Ishikawa (cell line): ENCODE measurements around the gene REXO4.

Experiments used
- EGR1 ChIP-seq: IDR thresholded peaks from 2 replicates; pipeline ENCODE4 v1.6.1; 2012
- EP300 ChIP-seq: IDR thresholded peaks from 2 replicates; pipeline ENCODE4 v1.6.1; 2012; ENCODE audit warnings: borderline replicate concordance
- NFIC ChIP-seq: IDR thresholded peaks from 2 replicates; pipeline ENCODE4 v1.6.1; 2012
- RAD21 ChIP-seq: IDR thresholded peaks from 2 replicates; pipeline ENCODE4 v1.6.1; 2012; ENCODE audit warnings: low read depth
- TAF1 ChIP-seq: IDR thresholded peaks from 2 replicates; pipeline ENCODE4 v1.6.1; 2012; ENCODE audit warnings: low read depth, mild to moderate bottlenecking
- TEAD4 ChIP-seq: IDR thresholded peaks from 2 replicates; pipeline ENCODE4 v1.6.1; 2012
- TF ChIP-seq, protein P1 (sequence below): IDR thresholded peaks from 2 replicates; pipeline ENCODE4 v1.6.1; 2012
- TF ChIP-seq, protein P2 (sequence below): IDR thresholded peaks from 2 replicates; pipeline ENCODE4 v1.6.1; 2012; ENCODE audit warnings: low read depth, mild to moderate bottlenecking

DNA sequence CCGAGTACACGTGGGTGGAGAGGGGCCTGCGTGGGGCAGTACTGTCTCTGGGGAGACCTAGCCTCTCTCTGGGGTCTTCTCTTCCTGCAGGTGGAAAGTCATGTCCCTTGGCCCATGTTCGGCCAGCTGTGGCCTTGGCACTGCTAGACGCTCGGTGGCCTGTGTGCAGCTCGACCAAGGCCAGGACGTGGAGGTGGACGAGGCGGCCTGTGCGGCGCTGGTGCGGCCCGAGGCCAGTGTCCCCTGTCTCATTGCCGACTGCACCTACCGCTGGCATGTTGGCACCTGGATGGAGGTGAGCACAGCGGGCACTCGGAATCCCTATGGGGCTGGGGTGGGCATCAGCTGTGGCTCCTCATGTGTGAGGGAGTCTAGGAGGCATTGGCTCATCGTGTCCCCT lies 36.5 kb upstream of the REXO4 start:
- TF ChIP-seq EP300, result no peak
- TF ChIP-seq, protein P1, sequence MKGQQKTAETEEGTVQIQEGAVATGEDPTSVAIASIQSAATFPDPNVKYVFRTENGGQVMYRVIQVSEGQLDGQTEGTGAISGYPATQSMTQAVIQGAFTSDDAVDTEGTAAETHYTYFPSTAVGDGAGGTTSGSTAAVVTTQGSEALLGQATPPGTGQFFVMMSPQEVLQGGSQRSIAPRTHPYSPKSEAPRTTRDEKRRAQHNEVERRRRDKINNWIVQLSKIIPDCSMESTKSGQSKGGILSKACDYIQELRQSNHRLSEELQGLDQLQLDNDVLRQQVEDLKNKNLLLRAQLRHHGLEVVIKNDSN, result no peak
- TF ChIP-seq TAF1, result no peak
- TF ChIP-seq, protein P2, sequence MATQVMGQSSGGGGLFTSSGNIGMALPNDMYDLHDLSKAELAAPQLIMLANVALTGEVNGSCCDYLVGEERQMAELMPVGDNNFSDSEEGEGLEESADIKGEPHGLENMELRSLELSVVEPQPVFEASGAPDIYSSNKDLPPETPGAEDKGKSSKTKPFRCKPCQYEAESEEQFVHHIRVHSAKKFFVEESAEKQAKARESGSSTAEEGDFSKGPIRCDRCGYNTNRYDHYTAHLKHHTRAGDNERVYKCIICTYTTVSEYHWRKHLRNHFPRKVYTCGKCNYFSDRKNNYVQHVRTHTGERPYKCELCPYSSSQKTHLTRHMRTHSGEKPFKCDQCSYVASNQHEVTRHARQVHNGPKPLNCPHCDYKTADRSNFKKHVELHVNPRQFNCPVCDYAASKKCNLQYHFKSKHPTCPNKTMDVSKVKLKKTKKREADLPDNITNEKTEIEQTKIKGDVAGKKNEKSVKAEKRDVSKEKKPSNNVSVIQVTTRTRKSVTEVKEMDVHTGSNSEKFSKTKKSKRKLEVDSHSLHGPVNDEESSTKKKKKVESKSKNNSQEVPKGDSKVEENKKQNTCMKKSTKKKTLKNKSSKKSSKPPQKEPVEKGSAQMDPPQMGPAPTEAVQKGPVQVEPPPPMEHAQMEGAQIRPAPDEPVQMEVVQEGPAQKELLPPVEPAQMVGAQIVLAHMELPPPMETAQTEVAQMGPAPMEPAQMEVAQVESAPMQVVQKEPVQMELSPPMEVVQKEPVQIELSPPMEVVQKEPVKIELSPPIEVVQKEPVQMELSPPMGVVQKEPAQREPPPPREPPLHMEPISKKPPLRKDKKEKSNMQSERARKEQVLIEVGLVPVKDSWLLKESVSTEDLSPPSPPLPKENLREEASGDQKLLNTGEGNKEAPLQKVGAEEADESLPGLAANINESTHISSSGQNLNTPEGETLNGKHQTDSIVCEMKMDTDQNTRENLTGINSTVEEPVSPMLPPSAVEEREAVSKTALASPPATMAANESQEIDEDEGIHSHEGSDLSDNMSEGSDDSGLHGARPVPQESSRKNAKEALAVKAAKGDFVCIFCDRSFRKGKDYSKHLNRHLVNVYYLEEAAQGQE, result no peak
- TF ChIP-seq EGR1, result no peak
- no peak for TF ChIP-seq NFIC
- TF ChIP-seq RAD21, result no peak
- TF ChIP-seq TEAD4, result no peak
